HL-60 (cell line): ENCODE measurements around the gene TBX10.
"Not testable (repeated sequence)": the region's sequence is repeated elsewhere in the genome, so short reads cannot be mapped to it uniquely, and the experiment has no call there.

Experiments used
- CTCF ChIP-seq: IDR thresholded peaks from one replicate; pipeline ENCODE4 v1.5.1; 2011; ENCODE audit warnings: low read length, control low read depth, inconsistent platforms; ENCODE audit not compliant: insufficient read depth
- GABPA ChIP-seq: IDR thresholded peaks from 2 replicates; pipeline ENCODE4 v1.6.1; 2012; ENCODE audit warnings: low read depth
- POLR2AphosphoS5 ChIP-seq: IDR thresholded peaks from 2 replicates; pipeline ENCODE4 v1.6.1; 2012; ENCODE audit warnings: low read depth
- REST ChIP-seq: IDR thresholded peaks from 2 replicates; pipeline ENCODE4 v1.6.1; 2012; ENCODE audit warnings: low read depth; ENCODE audit not compliant: insufficient replicate concordance
- SPI1 ChIP-seq: IDR thresholded peaks from 2 replicates; pipeline ENCODE4 v1.6.1; 2012; ENCODE audit warnings: low read depth, mild to moderate bottlenecking, borderline replicate concordance

- not testable (repeated sequence) for TF ChIP-seq CTCF, POLR2AphosphoS5, REST, GABPA, SPI1
Measured at GRCh38 chr11:67626131-67626833, 13.3 kb downstream of the TBX10 start.
